Stimulated activated CD8-positive, alpha-beta memory T cell treated with anti-CD3 and anti-CD28 coated beads, Interleukin-2, amount 100 ng/mL, for 1 hour (primary cell): ENCODE data around the gene GPRC5B.

ENCODE experiments used
- DNase-seq, 2 donors: peaks; one replicate each; pipeline ENCODE4 v3.0.0-alpha.2; 2020; ENCODE audit warnings: low read depth in 2 of 2

The GPRC5B gene

GRCh38 chr16:19812986-19813385 lies 71.7 kb downstream of the GPRC5B start:
- no peak for DNase-seq

- DNase-seq, result no peak
Observed at GRCh38 chr16:19810817-19811731, 73.6 kb downstream of the GPRC5B start.

- no peak for DNase-seq
Observed at GRCh38 chr16:19809693-19810092, 75.0 kb downstream of the GPRC5B start.

- no peak for DNase-seq
Observed at GRCh38 chr16:19809121-19809635, 75.5 kb downstream of the GPRC5B start.

- no peak for DNase-seq
Observed at GRCh38 chr16:19808061-19808641, 76.5 kb downstream of the GPRC5B start.
